ENCODE results near the gene TAAR5. TPM values are rescaled to one million over a fixed set of nuclear protein-coding genes. Genes with fewer than 3 reads are reported as not detected.
"Not testable (repeated sequence)": the region's sequence is repeated elsewhere in the genome, so short reads cannot be mapped to it uniquely, and the experiment has no call there.

The TAAR5 gene, protein sequence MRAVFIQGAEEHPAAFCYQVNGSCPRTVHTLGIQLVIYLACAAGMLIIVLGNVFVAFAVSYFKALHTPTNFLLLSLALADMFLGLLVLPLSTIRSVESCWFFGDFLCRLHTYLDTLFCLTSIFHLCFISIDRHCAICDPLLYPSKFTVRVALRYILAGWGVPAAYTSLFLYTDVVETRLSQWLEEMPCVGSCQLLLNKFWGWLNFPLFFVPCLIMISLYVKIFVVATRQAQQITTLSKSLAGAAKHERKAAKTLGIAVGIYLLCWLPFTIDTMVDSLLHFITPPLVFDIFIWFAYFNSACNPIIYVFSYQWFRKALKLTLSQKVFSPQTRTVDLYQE
- polyA plus RNA-seq: not detected

DNA sequence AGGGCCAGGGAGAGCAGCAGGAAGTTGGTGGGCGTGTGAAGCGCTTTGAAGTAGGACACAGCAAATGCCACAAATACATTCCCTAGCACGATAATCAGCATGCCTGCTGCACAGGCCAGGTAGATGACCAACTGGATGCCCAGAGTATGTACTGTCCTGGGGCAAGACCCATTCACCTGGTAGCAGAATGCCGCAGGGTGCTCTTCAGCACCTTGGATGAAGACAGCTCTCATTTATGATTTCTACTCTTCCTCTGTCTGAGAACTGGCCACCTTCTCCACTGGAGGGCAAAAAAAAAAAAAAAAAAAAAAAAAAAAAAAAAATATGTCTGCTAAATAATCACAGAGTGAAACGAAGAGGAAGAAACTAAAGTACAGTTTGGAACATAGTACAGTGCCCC is at the start of gene TAAR5:
TSS of gene TAAR5 (minus strand) at position 288 of the 400 bp plus-strand sequence. CDS start at position 233, 55 bp downstream.
- WGBS, 3 donors: 73 to 81% (median 79%) methylated on average over 5 of the region's 5 CpGs
- no peak within 1 kb of the TSS for H3K27ac ChIP-seq (ENCODE audit: low read depth, low read length)

DNA sequence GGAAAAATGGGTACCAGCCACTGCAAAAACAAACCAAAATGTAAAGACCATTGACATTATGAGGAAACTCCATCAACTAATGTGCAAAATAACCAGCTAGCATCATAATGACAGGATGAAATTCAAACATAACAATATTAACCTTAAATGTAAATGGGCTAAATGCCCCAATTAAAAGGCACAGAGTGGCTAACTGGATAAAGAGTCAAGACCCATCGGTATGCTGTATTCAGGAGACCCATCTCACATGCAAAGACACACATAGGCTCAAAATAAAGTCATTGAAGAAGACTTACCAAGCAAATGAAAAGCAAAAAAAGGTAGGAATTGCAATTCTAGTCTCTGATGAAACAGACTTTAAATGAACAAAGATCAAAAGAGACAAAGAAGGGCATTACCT is 47.6 kb upstream of the TAAR5 start:
- WGBS, 3 donors: 83 to 92% (median 90%) methylated on average over 1 of the region's 1 CpG
- H3K27ac ChIP-seq (ENCODE audit: low read depth, low read length): not testable (repeated sequence)

DNA sequence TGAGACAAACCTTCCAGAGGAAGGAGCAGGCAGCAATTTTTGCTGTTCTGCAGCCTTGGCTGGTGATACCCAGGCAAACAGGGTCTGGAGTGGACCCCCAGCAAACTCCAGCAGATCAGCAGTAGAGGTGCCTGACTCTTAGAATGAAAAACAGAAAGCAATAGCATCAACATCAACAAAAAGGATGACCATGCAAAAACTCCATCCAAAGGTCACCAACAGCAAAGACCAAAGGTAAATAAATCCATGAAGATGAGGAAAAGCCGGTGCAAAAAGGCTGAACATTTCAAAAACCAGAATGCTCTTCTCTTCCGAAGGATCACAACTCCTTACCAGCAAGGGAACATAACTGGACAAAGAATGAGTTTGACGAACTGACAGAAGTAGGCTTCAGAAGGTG is 46.4 kb upstream of the TAAR5 start:
- not testable (repeated sequence) for H3K27ac ChIP-seq (ENCODE audit: low read depth, low read length)
- WGBS, 3 donors: 77 to 92% (median 89%) methylated on average over 3 of the region's 3 CpGs

DNA sequence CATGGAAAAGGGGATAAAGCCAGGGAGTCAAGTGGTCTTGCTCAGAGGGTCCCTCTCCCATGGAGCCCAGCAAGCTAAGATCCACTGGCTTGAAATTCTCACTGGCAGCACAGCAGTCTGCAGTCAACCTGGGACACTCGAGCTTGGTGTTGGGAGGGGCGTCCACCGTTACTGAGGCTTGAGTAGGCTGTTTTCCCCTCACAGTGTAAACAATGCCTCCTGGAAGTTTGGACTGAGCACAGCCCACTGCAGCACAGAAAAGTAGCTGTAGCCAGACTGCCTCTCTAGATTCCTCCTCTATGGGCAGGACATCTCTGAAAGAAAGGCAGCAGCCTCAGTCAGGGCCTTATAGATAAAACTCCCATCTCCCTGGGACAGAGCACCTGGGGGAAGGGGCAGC is 45.7 kb upstream of the TAAR5 start:
- H3K27ac ChIP-seq (ENCODE audit: low read depth, low read length): not testable (repeated sequence)
- WGBS, 3 donors: 21 to 60% (median 42%) methylated on average over 3 of the region's 3 CpGs

DNA sequence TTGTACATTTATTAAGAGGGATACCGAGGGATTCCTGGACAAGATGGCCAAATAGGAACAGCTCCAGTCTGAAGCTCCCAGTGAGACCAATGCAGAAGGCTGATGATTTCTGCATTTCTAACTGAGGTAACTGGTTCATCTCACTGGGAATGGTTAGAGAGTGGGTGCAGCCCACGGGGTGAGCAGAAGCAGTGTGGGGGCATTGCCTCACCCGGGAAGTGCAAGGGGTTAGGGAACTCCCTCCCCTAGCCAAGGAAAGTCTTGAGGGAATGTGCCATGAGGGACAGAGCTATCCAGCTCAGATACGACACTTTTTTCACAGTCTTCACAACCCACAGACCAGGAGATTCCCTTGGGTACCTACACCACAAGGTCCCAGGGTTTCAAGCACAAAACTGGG is 45.3 kb upstream of the TAAR5 start:
- WGBS, 3 donors: 75 to 79% (median 76%) methylated on average over 4 of the region's 4 CpGs
- no peak overlapping the region for H3K27ac ChIP-seq (ENCODE audit: low read depth, low read length)

DNA sequence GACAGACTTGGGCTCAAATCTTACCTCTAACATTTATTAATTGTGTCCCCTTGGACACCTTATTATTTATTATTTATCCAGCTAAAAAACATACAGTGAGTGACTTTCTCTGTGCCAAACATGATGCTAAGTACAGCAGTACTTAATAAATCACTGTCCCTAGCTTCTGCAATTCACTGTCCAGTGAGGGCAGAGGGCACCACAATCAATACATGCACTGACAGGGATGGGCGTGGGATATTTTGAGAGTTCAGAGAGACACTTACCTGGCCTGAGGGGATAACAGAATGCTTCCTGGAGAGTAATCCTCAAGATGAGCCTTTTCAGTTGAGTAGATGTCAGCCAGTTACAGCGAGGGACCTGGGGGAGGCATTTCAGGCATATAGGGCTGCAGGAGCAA is 43.8 kb upstream of the TAAR5 start:
- 77 to 86% (median 81%) methylated on average over 2 of the region's 2 CpGs for WGBS, 3 donors
- H3K27ac ChIP-seq (ENCODE audit: low read depth, low read length): no peak overlapping the region

DNA sequence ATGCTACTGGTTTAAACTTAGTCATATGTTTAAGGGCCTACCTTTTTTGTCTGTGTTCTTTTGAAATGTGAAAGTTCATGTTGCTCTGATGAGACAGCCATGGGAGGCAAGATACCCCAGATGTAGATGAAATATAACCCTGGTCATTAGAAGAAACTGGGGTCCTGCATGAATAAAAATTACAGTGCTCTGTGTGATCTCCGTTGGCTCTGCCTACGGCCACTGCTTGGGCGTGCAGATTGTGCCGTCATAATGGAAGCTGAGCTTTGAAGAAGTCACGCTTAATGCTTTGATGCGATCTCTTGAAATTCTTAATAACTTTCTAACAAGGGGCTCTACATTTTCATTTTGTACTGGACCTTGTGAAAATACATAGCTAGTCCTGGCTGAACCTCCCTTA is 34.6 kb upstream of the TAAR5 start, which contains the start of gene TAAR2:
TSS of gene TAAR2 (minus strand) at position 101 of the 400 bp plus-strand sequence. CDS start at position 101, 0 bp downstream.
- H3K27ac ChIP-seq (ENCODE audit: low read depth, low read length): no peak within 1 kb of the TSS
- WGBS, 3 donors: 94 to 95% (median 94%) methylated on average over 6 of the region's 6 CpGs

DNA sequence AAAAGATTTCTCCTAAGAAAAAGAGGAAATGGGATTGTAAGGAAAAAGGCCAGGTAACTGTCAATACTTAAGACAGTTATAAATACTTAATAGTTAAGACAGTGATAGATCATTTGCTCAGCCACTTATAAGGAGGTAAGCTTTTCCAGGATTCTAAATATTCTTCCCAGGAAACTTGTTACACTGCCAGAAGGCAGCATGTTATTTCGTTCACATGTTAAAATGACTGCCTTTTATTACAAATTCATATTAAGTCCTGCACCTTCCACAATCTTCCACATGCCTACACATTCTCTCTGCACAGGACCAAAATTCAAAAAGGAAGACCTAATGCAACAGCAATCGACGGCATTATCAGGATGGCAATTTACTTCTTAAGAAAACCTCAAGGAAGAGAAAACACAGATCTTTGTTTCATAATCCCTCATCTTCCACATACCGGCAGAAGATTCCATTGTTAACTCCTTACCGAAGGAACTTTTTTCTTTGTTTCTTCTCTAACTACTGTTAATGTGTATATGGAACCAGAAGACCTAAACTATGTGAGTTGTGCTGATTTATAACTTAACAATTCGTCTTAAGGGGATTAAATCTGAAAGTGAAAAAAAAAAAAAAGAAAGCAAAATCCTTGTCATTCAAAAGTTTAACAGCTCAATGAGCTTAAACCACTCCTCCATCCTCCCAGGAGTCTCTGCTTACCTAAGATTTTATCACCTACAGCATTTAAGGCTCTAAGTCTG is 33.7 kb upstream of the TAAR5 start:
- 47 to 72% (median 49%) methylated on average over 6 of the region's 6 CpGs for WGBS, 3 donors
- no peak overlapping the region for H3K27ac ChIP-seq (ENCODE audit: low read depth, low read length)

DNA sequence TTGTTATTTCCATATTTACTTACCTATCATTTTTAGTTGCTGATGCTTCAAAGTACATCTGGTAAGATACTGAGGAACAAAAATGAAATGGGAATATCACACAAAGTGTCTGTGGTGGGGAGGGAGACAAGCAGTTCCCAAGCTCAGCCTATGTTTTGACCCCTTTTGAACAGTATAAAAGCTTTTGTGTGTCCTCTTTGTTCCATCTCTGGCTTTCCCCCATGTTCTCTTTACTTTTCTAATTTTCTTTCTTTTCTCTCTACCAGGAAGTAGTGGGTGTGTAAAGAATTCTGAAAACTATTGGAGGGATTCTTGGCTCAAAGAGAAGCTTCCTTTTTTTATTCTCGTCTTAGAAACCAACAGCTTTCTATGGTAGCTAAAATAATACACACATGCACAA is 27.1 kb upstream of the TAAR5 start:
- no peak overlapping the region for H3K27ac ChIP-seq (ENCODE audit: low read depth, low read length)
- 16 to 71% (median 19%) methylated on average over 1 of the region's 1 CpG for WGBS, 3 donors

DNA sequence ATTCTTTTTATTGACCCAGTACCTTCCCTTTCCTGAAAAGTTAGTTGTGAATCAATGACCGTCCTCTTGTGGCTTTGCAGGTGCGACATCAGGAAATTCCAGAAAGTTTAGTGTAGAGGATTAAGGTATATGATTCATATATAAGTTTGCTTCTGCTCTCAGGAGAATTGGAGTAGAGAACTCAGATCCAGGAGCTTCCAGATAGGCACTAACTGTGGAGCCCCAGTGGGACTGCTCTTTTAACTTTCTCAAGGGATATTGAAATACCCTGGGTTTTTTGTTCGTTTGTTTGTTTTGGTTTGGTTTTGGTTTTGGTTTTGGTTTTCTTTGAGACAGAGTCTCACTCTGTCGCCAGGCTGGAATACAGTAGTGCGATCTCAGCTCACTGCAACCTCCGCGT is 25.0 kb upstream of the TAAR5 start:
- WGBS, 3 donors: 80 to 85% (median 80%) methylated on average over 6 to 7 of the region's 7 CpGs
- no peak overlapping the region for H3K27ac ChIP-seq (ENCODE audit: low read depth, low read length)

DNA sequence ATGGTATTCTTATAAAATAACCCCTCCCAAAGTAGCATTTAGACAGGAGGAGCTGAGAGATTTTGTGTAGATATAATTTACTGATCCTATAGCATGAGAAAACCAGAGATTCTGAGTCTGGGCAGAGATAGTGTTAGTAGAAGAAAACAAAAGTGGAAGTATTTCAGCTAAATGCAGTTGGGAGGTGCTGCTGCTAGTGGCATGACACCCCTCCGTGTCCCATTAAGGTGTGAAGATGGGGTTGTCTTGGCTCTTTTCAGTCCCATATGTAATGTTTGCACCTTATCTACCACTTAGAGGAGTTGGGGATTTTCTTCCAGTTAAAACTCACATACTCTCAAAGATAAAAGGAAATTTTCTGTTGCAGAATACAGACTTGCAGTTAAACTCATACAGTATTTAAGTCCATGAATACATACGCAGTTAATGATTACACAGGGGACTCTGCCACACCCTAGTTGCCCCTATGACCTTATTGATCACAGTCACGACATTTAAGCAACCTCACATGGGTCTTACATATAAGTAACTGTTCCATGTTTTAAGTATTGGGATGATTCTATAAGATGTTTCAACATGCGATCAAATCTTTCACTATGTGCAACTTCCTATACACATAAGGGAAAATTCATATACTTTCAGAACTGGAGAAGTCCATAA is 23.0 kb upstream of the TAAR5 start:
- 42 to 62% (median 60%) methylated on average over 4 of the region's 4 CpGs for WGBS, 3 donors

DNA sequence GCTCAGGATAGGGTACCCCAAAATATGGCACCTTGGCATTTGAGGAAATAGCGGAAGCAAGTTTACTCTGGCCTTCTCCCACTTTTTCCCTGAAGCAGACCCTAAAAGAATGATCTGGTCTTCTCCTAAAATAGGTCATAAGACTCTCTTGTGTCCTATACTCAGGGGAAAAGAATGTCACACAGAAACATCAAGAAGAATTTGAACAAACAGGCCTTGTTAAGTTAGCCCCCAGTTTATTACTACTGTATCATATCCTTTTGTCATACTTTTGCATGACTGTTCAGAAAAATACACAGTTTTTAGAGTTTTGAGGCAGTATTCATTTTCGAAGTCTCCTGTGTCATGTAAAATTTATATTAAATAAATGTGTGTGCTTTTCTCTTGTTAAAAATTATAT is 22.1 kb upstream of the TAAR5 start:
- H3K27ac ChIP-seq (ENCODE audit: low read depth, low read length): no peak overlapping the region
- 89 to 95% (median 90%) methylated on average over 2 of the region's 2 CpGs for WGBS, 3 donors

More for the DNA sequence above, 23.0 kb upstream of the TAAR5 start:
- no peak overlapping the region for H3K27ac ChIP-seq (ENCODE audit: low read depth, low read length)

DNA sequence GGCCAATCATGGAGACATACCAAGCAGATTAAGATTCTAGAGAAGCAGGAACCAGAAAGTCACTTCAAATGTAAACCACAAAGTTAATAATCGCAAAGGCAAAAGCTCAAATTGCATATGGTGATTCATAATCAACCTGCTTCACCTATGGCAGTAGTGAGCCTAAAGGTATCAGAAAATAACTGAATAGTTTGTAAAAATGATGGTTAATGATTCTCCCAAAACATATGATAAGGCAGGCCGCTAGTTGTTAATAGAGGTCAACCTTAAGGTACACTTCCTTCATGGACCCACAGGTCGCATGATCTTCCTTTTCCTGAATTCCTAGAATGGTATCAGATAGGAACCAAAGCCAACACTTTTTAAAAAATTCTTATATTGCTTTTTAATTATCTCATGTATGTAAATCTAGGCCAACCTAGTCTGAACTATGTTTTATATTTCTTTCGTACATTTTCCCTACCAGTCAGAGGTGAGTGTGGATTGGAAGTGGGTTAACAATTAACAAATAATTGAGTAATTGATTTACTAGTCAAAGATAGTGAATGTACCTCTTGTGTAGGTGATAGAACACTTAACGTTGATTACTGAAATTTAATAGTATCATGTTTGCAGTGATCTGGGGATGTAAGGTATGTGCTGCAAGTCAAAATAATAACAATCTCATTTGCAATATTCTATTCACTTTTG is 18.1 kb upstream of the TAAR5 start:
- WGBS, 3 donors: 43 to 89% (median 88%) methylated on average over 5 of the region's 5 CpGs
- H3K27ac ChIP-seq (ENCODE audit: low read depth, low read length): no peak overlapping the region

DNA sequence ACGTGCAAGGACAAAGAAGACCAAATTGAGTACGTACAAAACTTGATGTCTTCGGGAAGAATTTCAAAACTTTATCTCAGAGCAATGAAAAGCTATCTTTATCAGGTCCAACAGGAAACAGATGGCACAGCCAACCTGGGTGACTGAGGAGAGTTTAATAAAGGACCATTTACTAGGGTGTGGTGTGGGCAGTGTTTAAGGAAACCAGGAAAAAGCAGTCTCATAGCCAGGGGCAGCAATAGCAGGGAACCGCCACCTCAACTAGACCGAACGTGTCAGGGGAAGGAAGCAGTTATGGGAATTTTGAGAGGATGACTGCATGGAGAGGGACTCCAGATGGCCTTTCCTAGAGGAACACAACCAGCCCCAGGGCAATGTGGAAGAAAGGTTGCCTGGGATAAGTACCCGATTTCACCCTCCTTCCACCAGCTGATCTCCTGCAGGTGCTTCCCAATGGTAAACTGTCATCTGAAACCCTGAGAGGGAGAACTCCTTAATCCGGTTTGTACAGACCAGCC is 15.2 kb upstream of the TAAR5 start:
- WGBS, 3 donors: 77 to 85% (median 80%) methylated on average over 8 of the region's 8 CpGs

DNA sequence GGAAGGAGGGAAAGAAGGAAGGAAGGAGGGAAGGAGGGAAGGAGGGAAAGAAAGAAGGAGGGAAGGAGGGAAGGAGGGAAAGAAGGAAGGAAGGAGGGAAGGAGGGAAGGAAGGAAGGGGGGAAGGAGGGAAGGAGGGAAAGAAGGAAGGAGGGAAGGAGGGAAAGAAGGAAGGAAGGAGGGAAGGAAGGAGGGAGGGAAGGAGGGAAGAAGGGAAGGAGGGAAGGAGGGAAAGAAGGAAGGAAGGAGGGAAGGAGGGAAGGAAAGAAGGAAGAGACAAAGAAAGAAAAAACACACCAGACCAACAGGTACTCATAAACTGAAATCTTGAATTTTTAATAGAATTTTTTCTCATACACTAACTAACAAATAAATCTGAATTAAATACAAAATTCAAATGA is 11.4 kb upstream of the TAAR5 start:
- H3K27ac ChIP-seq (ENCODE audit: low read depth, low read length): not testable (repeated sequence)

More for the DNA sequence above, 15.2 kb upstream of the TAAR5 start:
- H3K27ac ChIP-seq (ENCODE audit: low read depth, low read length): no peak overlapping the region

DNA sequence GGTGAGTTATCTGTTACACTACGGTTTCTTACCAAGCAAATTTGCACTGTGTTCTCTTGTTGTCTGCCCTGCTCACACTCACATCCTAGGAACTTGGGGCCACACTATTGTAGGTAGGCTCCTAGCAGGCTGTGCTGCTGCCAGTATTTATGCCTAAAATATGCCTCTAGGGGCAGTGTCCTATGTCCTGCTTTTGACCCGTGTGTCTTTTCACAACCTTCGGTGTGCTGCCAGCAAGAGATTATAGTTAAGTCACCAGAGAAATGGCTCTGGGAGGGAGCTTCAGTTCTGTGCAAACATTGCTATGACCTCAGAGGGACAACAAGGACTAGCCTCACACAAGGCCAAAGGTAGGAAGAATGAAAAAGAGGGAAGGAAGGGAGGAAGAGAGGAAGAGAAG is 8.9 kb upstream of the TAAR5 start:
- 34 to 57% (median 47%) methylated on average over 3 of the region's 3 CpGs for WGBS, 3 donors
- H3K27ac ChIP-seq (ENCODE audit: low read depth, low read length): no peak overlapping the region

DNA sequence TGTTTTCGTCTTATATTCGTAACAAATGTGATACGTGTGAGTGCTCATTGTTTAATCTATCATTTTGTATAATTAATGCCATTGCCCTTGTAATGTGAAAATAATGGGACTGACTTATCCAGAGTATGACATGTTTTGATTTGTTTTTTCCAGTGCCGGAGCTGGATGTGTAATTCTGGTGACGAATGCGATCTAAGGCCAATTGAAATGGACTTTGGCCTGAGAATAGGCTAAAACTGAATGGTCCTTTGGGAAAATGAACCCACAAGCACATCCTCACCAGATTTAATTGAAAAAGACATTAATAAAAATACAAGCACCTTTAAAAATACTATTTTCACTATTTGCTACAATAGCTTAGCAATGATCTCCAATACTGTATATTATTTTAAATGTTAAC is 6.7 kb upstream of the TAAR5 start:
- H3K27ac ChIP-seq (ENCODE audit: low read depth, low read length): no peak overlapping the region
- WGBS, 3 donors: 54 to 83% (median 68%) methylated on average over 6 of the region's 6 CpGs

DNA sequence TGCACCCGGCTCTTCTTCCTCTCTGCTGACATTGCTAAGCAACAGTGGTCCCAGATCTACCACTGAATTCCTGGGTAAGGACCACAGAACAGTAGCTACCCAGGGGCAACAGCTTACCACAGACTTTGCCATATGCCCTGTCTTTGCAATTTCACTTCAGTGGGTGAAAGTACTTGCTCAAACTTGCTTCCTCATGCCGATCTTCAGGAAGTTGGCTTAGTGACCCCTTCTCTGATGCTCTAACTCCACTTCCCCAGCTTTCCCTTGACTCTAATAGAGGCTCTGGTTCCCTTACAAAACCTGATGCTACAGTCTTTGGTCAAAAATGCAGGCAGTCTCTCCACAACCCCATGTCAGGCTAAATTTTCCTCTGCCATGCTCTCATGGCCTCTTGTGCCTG is 3.3 kb upstream of the TAAR5 start:
- H3K27ac ChIP-seq (ENCODE audit: low read depth, low read length): no peak overlapping the region
- WGBS, 3 donors: 43 to 85% (median 50%) methylated on average over 2 of the region's 2 CpGs

DNA sequence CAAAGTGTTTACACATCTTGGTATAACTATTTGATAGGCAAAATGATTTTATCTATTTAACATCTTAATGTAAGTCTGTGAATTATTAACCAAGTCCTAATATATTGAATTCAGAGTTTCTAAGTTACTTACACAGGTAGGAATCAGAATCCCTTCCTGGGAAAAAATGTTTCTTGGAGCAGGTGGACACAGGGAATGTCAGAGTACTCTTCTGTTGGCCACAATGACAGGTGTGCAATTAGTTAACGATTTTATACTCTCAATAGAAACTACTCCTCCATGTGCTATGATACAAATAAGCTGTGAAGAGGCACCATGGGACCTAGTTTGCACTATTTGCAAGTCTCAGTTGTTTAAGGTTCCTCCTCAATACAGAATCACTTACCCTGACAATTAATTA is 821 bp upstream of the TAAR5 start:
- WGBS, 3 donors: 26 to 85% (median 76%) methylated on average over 1 of the region's 1 CpG
- H3K27ac ChIP-seq (ENCODE audit: low read depth, low read length): no peak overlapping the region
